ENCODE measurements around the gene OR52E4.

The OR52E4 gene

DNA sequence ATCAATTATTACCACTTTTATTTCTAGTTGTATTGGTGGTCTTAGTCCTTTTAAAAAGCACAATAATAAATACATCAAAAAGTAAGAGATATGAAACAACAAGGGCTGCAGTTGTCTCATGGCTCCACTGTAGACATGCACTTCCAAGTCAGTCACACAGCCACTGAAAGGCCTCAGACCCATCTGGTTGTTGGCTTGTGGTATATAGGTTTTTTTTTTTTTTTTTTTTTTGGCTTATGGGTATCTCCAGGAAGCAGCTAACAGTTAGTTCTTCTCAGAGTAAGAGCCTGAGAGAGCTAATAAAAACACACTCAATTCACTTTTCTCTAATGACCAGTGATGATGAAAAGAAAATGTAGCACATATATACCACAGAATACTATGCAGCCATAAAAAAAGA is 32.7 kb upstream of the OR52E4 start:
- Histone ChIP-seq H3K4me3 (replicated peaks; ENCODE audit: low read depth, low read length) (no peak overlapping the region), H3K36me3 (ENCODE audit: control insufficient read depth, insufficient read depth, low read length) (no peaks in the 10 kb centered on the region), H3K27me3 (replicated peaks; ENCODE audit: control insufficient read depth, insufficient read depth, low read length) (no peaks in the 10 kb centered on the region)
- no peak for TF ChIP-seq CTCF (IDR thresholded peaks at IDR 0.05; ENCODE audit: insufficient read depth, low read length, poor library complexity, severe bottlenecking)
- DNase-seq (ENCODE audit: extremely low read depth, insufficient read length): no peak

GRCh38 chr11:5851002-5851401 is 29.4 kb upstream of the OR52E4 start:
- DNase-seq (ENCODE audit: extremely low read depth, insufficient read length): no peak
- no peak for TF ChIP-seq CTCF (IDR thresholded peaks at IDR 0.05; ENCODE audit: insufficient read depth, low read length, poor library complexity, severe bottlenecking)
- Histone ChIP-seq H3K27me3 (replicated peaks; ENCODE audit: control insufficient read depth, insufficient read depth, low read length) (no peaks in the 10 kb centered on the region; the same call in 1 of the 2 replicates), H3K4me3 (replicated peaks; ENCODE audit: low read depth, low read length) (no peak overlapping the region), H3K36me3 (ENCODE audit: control insufficient read depth, insufficient read depth, low read length) (no peaks in the 10 kb centered on the region)

DNA sequence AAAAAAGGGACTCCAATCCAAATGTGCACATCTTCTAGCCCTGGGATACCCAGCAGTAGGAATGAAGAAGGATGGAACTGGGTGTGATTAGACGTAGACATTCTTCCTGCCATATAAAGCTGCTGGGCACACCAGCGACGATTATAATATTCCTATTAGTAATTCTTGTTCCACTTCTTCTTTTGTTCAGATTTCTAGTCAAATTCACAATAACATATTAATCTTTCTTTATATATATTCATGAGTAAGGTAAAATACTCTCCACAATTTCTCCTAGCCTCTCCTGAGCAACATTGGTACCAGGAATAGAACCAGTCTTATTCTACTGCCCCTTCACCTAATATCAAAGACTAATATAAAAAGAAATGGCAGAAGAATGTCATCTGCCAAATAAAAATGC is 22.8 kb upstream of the OR52E4 start, which contains the start of gene OR52E8:
Gene OR52E8 (minus strand): TSS at position 101 of the 400 bp plus-strand sequence. CDS start 0 bp downstream, at position 101.
- Histone ChIP-seq H3K36me3 (ENCODE audit: control insufficient read depth, insufficient read depth, low read length) (no peaks in the 10 kb centered on the region), H3K27me3 (replicated peaks; ENCODE audit: control insufficient read depth, insufficient read depth, low read length) (no peaks in the 10 kb centered on the region; the same call in 1 of the 2 replicates), H3K4me3 (replicated peaks; ENCODE audit: low read depth, low read length) (no peak within 1 kb of the TSS)
- DNase-seq (ENCODE audit: extremely low read depth, insufficient read length): no peak
- TF ChIP-seq CTCF (IDR thresholded peaks at IDR 0.05; ENCODE audit: insufficient read depth, low read length, poor library complexity, severe bottlenecking): no peak

DNA sequence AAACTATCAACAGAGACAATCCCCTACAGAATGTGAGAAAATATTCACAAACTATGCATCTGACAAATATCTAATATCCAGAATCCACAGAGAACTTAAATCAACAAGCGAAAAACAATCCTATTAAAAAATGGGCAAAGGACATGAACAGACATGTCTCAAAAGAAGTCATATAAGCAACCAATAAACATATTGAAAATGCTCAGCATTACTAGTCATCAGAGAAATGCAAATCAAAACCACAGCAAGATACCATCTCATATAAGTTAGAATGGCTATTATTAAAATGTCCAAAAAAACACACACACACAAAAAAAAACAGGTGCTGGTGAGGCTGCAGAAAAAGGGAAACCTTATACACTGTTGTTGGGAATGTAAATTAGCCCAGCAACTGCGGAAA is 14.6 kb upstream of the OR52E4 start:
- Histone ChIP-seq H3K36me3 (ENCODE audit: control insufficient read depth, insufficient read depth, low read length) (no peaks in the 10 kb centered on the region), H3K4me3 (replicated peaks; ENCODE audit: low read depth, low read length) (no peak overlapping the region), H3K27me3 (replicated peaks; ENCODE audit: control insufficient read depth, insufficient read depth, low read length) (no peaks in the 10 kb centered on the region)
- no peak for TF ChIP-seq CTCF (IDR thresholded peaks at IDR 0.05; ENCODE audit: insufficient read depth, low read length, poor library complexity, severe bottlenecking)
- no peak for DNase-seq (ENCODE audit: extremely low read depth, insufficient read length)

DNA sequence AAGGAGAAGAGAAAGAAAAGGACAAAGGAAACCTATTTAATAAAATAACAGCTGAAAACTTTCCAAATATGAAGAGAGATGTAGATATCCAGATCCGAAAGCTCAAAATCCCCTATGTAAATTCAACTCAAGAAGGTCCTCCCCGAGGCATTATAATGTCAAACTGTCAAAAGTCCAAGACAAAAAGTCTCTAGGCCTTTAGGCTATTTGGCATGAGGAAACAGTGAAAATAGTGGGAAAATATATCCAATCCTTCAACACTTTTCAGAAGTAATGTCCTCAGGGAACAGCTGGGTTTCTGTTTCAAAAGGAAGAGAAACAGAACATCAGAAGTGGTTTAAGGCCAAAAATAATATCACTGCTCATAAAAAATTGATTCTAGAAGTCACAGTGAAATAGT is 1.9 kb upstream of the OR52E4 start:
- no peak for TF ChIP-seq CTCF (IDR thresholded peaks at IDR 0.05; ENCODE audit: insufficient read depth, low read length, poor library complexity, severe bottlenecking)
- no peak for DNase-seq (ENCODE audit: extremely low read depth, insufficient read length)
- no peak overlapping the region for H3K4me3 ChIP-seq (replicated peaks; ENCODE audit: low read depth, low read length)
- no peaks in the 10 kb centered on the region for H3K27me3 ChIP-seq (replicated peaks; ENCODE audit: control insufficient read depth, insufficient read depth, low read length)
- H3K36me3 ChIP-seq (ENCODE audit: control insufficient read depth, insufficient read depth, low read length): no peaks in the 10 kb centered on the region

- no peak overlapping the region for H3K4me3 ChIP-seq (replicated peaks; ENCODE audit: low read depth, low read length)
- H3K27me3 ChIP-seq (replicated peaks; ENCODE audit: control insufficient read depth, insufficient read depth, low read length): no peaks in the 10 kb centered on the region
- no peak for TF ChIP-seq CTCF (IDR thresholded peaks at IDR 0.05; ENCODE audit: insufficient read depth, low read length, poor library complexity, severe bottlenecking)
- no peaks in the 10 kb centered on the region for H3K36me3 ChIP-seq (ENCODE audit: control insufficient read depth, insufficient read depth, low read length)
- no peak for DNase-seq (ENCODE audit: extremely low read depth, insufficient read length)
Measured at GRCh38 chr11:5881756-5882155, 1.3 kb downstream of the OR52E4 start.
